GM12878 (cell line): ENCODE data around the gene POU2F1. TPM values are rescaled to one million over a fixed set of nuclear protein-coding genes. Genes with fewer than 3 reads are reported as not detected.
A peak's percentile ranks its signal among the peaks of the same experiment; 100 is the strongest.

ENCODE experiments used
- BCLAF1 ChIP-seq: fragments of 450-650 bp; IDR thresholded peaks from 2 replicates; pipeline ENCODE4 v1.6.1; 2017; ENCODE audit warnings: antibody characterized with exemption, mild to moderate bottlenecking, moderate library complexity
- EGR1 ChIP-seq, 2 experiments: IDR thresholded peaks; 1 replicate in 1 of 2; 2 replicates in 1 of 2; pipeline ENCODE4 v1.6.1; 2011 to 2012; ENCODE audit warnings: low read depth in 2 of 2, low read length in 2 of 2, borderline replicate concordance in 1 of 2, mild to moderate bottlenecking in 1 of 2, moderate library complexity in 1 of 2
- IKZF2 ChIP-seq, 2 experiments: fragments of 450-650 bp; IDR thresholded peaks; 2 replicates each; pipeline ENCODE4 v1.6.1; 2017; ENCODE audit warnings: mild to moderate bottlenecking in 2 of 2, moderate library complexity in 2 of 2
- IRF4 ChIP-seq: IDR thresholded peaks from 2 replicates; pipeline ENCODE4 v1.6.1; 2011; ENCODE audit warnings: low read depth, low read length
- LARP7 ChIP-seq: fragments of 450-650 bp; IDR thresholded peaks from 2 replicates; pipeline ENCODE4 v1.6.1; 2017; ENCODE audit warnings: mild to moderate bottlenecking
- PKNOX1 ChIP-seq: fragments of 450-650 bp; IDR thresholded peaks from 2 replicates; pipeline ENCODE4 v1.6.1; 2016; ENCODE audit warnings: mild to moderate bottlenecking
- RFX5 ChIP-seq: IDR thresholded peaks from 2 replicates; pipeline ENCODE4 v1.6.1; 2011; ENCODE audit warnings: low read depth, low read length, improper control_type of control experiment
- SUPT20H ChIP-seq: IDR thresholded peaks from 2 replicates; pipeline ENCODE4 v1.6.1; 2011; ENCODE audit warnings: low read depth, mild to moderate bottlenecking, low read length, moderate library complexity, borderline replicate concordance; ENCODE audit not compliant: control insufficient read depth
- ZSCAN29 ChIP-seq: fragments of 450-650 bp; IDR thresholded peaks from 2 replicates; pipeline ENCODE4 v1.6.1; 2017; ENCODE audit warnings: mild to moderate bottlenecking, moderate library complexity
- polyA plus RNA-seq, 11 experiments: library from polyadenylated mRNA; depleted of rRNA in 4 of 11; unstranded in 6 of 11; stranded (reverse) in 5 of 11; fragments of >200 nt; fragmentation: Nextera tagmentation in 4 of 11; fragmentation: Illumina TruSeq in 1 of 11; extraction: Ambion mirVana in 4 of 11; extraction: Trizol in 1 of 11; gene quantifications; 1 replicate in 1 of 11; 2 replicates in 10 of 11; pipeline versions ENCODE4 v1.2.1 to v1.2.3, GENCODE V29; 2011 to 2016; ENCODE audit warnings: inconsistent platforms in 2 of 11, missing spikeins in 2 of 11, low read depth in 1 of 11
- total RNA-seq, 4 experiments: library from RNA; depleted of rRNA in 3 of 4; stranded (reverse); fragments of >200 nt in 3 of 4; fragmentation: Illumina TruSeq in 1 of 4; extraction: Trizol in 1 of 4; gene quantifications; 2 replicates each; pipeline versions ENCODE4 v1.2.1 to v1.2.3, GENCODE V29; 2013 to 2021
- TF ChIP-seq, protein P1 (sequence below): fragments of 450-650 bp; IDR thresholded peaks from 2 replicates; pipeline ENCODE4 v1.6.1; 2017; ENCODE audit warnings: mild to moderate bottlenecking, moderate library complexity
- TF ChIP-seq, protein P2 (sequence below): fragments of 450-650 bp; IDR thresholded peaks from 2 replicates; pipeline ENCODE4 v1.6.1; 2017; ENCODE audit warnings: mild to moderate bottlenecking, moderate library complexity
- TF ChIP-seq, protein P3 (sequence below): fragments of 450-650 bp; formaldehyde crosslinking; IDR thresholded peaks from 2 replicates; pipeline ENCODE4 v1.5.0; 2022; ENCODE audit warnings: mild to moderate bottlenecking, missing genetic modification characterization

Gene POU2F1
- total and polyA plus RNA-seq, 10 of the 15 experiments (the other 5 are each of a cell fraction or from before 2014, with no cell fraction given): 2.5 to 21.7 (median 12.5) TPM

GRCh38 chr1:167249702-167250101 is 29.0 kb downstream of the POU2F1 start (continued):
- TF ChIP-seq, protein P1, sequence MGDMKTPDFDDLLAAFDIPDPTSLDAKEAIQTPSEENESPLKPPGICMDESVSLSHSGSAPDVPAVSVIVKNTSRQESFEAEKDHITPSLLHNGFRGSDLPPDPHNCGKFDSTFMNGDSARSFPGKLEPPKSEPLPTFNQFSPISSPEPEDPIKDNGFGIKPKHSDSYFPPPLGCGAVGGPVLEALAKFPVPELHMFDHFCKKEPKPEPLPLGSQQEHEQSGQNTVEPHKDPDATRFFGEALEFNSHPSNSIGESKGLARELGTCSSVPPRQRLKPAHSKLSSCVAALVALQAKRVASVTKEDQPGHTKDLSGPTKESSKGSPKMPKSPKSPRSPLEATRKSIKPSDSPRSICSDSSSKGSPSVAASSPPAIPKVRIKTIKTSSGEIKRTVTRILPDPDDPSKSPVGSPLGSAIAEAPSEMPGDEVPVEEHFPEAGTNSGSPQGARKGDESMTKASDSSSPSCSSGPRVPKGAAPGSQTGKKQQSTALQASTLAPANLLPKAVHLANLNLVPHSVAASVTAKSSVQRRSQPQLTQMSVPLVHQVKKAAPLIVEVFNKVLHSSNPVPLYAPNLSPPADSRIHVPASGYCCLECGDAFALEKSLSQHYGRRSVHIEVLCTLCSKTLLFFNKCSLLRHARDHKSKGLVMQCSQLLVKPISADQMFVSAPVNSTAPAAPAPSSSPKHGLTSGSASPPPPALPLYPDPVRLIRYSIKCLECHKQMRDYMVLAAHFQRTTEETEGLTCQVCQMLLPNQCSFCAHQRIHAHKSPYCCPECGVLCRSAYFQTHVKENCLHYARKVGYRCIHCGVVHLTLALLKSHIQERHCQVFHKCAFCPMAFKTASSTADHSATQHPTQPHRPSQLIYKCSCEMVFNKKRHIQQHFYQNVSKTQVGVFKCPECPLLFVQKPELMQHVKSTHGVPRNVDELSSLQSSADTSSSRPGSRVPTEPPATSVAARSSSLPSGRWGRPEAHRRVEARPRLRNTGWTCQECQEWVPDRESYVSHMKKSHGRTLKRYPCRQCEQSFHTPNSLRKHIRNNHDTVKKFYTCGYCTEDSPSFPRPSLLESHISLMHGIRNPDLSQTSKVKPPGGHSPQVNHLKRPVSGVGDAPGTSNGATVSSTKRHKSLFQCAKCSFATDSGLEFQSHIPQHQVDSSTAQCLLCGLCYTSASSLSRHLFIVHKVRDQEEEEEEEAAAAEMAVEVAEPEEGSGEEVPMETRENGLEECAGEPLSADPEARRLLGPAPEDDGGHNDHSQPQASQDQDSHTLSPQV: peak; percentile 89
- TF ChIP-seq ZSCAN29 (no peak), PKNOX1 (peak; percentile 35), SUPT20H (no peak), LARP7 (no peak), RFX5 (no peak), IKZF2 (IDR thresholded peaks at IDR 0.05) (peak in 1 of 2 experiments; percentile 19; a peak in 1 of 4 replicates), IRF4 (no peak), EGR1 (IDR thresholded peaks at IDR 0.05; ENCODE audit: borderline replicate concordance in 1 of 2, low read depth in 2 of 2, low read length in 2 of 2) (no peak), BCLAF1 (no peak)
- TF ChIP-seq, protein P2, sequence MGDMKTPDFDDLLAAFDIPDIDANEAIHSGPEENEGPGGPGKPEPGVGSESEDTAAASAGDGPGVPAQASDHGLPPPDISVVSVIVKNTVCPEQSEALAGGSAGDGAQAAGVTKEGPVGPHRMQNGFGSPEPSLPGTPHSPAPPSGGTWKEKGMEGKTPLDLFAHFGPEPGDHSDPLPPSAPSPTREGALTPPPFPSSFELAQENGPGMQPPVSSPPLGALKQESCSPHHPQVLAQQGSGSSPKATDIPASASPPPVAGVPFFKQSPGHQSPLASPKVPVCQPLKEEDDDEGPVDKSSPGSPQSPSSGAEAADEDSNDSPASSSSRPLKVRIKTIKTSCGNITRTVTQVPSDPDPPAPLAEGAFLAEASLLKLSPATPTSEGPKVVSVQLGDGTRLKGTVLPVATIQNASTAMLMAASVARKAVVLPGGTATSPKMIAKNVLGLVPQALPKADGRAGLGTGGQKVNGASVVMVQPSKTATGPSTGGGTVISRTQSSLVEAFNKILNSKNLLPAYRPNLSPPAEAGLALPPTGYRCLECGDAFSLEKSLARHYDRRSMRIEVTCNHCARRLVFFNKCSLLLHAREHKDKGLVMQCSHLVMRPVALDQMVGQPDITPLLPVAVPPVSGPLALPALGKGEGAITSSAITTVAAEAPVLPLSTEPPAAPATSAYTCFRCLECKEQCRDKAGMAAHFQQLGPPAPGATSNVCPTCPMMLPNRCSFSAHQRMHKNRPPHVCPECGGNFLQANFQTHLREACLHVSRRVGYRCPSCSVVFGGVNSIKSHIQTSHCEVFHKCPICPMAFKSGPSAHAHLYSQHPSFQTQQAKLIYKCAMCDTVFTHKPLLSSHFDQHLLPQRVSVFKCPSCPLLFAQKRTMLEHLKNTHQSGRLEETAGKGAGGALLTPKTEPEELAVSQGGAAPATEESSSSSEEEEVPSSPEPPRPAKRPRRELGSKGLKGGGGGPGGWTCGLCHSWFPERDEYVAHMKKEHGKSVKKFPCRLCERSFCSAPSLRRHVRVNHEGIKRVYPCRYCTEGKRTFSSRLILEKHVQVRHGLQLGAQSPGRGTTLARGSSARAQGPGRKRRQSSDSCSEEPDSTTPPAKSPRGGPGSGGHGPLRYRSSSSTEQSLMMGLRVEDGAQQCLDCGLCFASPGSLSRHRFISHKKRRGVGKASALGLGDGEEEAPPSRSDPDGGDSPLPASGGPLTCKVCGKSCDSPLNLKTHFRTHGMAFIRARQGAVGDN: peak; percentile 78
- TF ChIP-seq, protein P3, sequence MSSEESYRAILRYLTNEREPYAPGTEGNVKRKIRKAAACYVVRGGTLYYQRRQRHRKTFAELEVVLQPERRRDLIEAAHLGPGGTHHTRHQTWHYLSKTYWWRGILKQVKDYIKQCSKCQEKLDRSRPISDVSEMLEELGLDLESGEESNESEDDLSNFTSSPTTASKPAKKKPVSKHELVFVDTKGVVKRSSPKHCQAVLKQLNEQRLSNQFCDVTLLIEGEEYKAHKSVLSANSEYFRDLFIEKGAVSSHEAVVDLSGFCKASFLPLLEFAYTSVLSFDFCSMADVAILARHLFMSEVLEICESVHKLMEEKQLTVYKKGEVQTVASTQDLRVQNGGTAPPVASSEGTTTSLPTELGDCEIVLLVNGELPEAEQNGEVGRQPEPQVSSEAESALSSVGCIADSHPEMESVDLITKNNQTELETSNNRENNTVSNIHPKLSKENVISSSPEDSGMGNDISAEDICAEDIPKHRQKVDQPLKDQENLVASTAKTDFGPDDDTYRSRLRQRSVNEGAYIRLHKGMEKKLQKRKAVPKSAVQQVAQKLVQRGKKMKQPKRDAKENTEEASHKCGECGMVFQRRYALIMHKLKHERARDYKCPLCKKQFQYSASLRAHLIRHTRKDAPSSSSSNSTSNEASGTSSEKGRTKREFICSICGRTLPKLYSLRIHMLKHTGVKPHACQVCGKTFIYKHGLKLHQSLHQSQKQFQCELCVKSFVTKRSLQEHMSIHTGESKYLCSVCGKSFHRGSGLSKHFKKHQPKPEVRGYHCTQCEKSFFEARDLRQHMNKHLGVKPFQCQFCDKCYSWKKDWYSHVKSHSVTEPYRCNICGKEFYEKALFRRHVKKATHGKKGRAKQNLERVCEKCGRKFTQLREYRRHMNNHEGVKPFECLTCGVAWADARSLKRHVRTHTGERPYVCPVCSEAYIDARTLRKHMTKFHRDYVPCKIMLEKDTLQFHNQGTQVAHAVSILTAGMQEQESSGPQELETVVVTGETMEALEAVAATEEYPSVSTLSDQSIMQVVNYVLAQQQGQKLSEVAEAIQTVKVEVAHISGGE (CRISPR knock-in tag): no peak
